Ascending aorta (tissue), 2 donors: ENCODE results near the gene OSBPL9. TPM values are rescaled to one million over a fixed set of nuclear protein-coding genes. Genes with fewer than 3 reads are reported as not detected.
"Not testable (repeated sequence)": the region's sequence is repeated elsewhere in the genome, so short reads cannot be mapped to it uniquely, and the experiment has no call there.

ENCODE experiments used
- DNase-seq, 2 donors: peaks; one replicate each; pipeline ENCODE4 v3.0.0-alpha.2; 2019; ENCODE audit warnings: low spot score in 2 of 2
- H3K27ac ChIP-seq, 2 donors: fragments of 200-600 bp; sonication (generic); one replicate each; pipeline ENCODE4 v1.5.1; 2016 to 2017; ENCODE audit warnings: mild to moderate bottlenecking in 1 of 2
- H3K27me3 ChIP-seq: fragments of 200-600 bp; sonication (generic); one replicate; pipeline ENCODE4 v1.5.1; 2017
- H3K36me3 ChIP-seq, 2 donors: fragments of 200-600 bp; sonication (generic); one replicate each; pipeline ENCODE4 v1.5.1; 2016
- H3K4me1 ChIP-seq, 2 donors: fragments of 200-600 bp; sonication (generic); one replicate each; pipeline ENCODE4 v1.5.1; 2016 to 2017; ENCODE audit warnings: mild to moderate bottlenecking in 1 of 2
- H3K4me3 ChIP-seq, 2 donors: fragments of 200-600 bp; sonication (generic); one replicate each; pipeline ENCODE4 v1.5.1; 2016 to 2017; ENCODE audit warnings: mild to moderate bottlenecking in 1 of 2
- H3K9me3 ChIP-seq, 2 donors: fragments of 200-600 bp; sonication (generic); one replicate each; pipeline ENCODE4 v1.5.1; 2016
- intact Hi-C: fragments of 100-400 bp; cut with DNase I; formaldehyde crosslinking; loops from one replicate; pipeline ENCODE4 v1.15.1; 2023
- total RNA-seq: library from RNA; depleted of rRNA; stranded (reverse); fragments of >200 nt; gene quantifications from one replicate; pipeline ENCODE4 v1.1.0, GENCODE V29; 2016
- TF ChIP-seq, protein P1 (sequence below), 3 experiments: fragments of 200-600 bp in 2 of 3; fragments of 450-650 bp in 1 of 3; sonication (generic) in 2 of 3; IDR thresholded peaks; one replicate each; pipeline ENCODE4 v1.5.1; 2016 to 2019; ENCODE audit warnings: antibody characterized with exemption in 3 of 3, mild to moderate bottlenecking in 1 of 3, moderate library complexity in 1 of 3

OSBPL9 gene
- total RNA-seq, 1 donor from 2014 or later = 101 TPM

DNA sequence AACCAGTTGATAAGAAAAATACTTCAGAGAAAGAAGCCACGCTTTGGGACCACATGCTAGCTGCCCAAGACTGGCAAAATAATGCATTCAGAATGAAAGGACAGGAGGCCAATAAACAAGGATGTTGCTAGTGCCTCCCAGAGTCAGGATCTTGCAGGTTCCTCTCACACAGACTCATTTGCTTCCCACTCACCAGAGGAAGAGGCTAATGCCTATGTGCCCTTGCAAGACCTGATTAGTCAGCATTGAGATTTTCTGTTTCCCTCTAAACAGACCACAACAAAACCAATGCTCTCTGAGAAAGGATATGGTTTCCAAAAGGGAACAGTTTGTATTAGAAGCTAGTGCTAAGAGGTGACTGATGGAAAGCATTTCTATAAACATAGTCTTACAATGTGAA lies 176.0 kb downstream of the OSBPL9 start:
- Histone ChIP-seq H3K36me3 (peaks cover 41 to 89% of the 10 kb centered on the region in 2 donors), H3K4me3 (no peak overlapping the region), H3K9me3 (no peaks in the 10 kb centered on the region), H3K27me3 (no peaks in the 10 kb centered on the region), H3K27ac (no peak overlapping the region), H3K4me1 (no peaks in the 10 kb centered on the region)
- TF ChIP-seq, protein P1, sequence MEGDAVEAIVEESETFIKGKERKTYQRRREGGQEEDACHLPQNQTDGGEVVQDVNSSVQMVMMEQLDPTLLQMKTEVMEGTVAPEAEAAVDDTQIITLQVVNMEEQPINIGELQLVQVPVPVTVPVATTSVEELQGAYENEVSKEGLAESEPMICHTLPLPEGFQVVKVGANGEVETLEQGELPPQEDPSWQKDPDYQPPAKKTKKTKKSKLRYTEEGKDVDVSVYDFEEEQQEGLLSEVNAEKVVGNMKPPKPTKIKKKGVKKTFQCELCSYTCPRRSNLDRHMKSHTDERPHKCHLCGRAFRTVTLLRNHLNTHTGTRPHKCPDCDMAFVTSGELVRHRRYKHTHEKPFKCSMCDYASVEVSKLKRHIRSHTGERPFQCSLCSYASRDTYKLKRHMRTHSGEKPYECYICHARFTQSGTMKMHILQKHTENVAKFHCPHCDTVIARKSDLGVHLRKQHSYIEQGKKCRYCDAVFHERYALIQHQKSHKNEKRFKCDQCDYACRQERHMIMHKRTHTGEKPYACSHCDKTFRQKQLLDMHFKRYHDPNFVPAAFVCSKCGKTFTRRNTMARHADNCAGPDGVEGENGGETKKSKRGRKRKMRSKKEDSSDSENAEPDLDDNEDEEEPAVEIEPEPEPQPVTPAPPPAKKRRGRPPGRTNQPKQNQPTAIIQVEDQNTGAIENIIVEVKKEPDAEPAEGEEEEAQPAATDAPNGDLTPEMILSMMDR (IDR thresholded peaks at IDR 0.05) = no peak
- intact Hi-C loops = no loop called here
- DNase-seq = no peak

DNA sequence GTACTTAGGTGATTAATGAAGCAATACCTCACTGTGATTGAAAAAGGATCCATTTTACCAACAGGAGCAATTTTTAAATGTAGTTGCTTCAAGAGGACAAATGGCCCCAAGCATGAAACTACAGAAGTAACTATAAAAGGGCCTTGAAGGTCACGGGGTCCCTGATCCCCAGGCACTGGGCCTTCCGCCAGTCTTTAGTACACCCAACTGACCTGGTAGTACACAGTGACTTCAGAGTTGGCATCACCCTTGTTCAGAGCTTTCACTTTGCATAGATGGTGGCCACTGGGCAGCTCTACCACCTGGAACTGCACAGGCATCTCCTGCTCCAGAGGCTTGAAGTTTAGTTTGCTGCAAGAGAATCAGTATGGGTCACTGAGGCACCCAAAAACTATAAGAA lies 177.4 kb downstream of the OSBPL9 start:
- Histone ChIP-seq H3K4me3 (no peak overlapping the region), H3K36me3 (peaks cover 41 to 85% of the 10 kb centered on the region in 2 donors)
- intact Hi-C loops = no loop called here

DNA sequence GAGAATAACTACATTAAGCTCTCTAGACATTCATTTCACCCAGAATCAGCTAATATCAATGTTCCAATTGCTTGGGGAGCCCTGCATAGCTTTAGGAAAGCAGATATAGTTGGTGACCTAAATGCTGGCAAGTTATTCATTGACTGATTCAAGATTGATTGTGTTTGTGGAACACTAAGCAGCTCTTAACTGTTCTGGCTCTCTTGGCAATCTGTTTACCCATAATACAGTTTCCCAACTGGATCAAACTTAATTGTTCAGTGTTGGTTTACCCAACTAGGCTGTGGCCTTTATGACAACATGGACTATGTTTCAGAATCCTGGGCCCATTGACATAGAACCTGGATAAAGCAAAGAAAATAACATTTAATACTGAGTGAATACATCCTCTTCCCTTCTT lies 178.0 kb downstream of the OSBPL9 start:
- DNase-seq = no peak

More for the DNA sequence above, 177.4 kb downstream of the OSBPL9 start:
- TF ChIP-seq, protein P1 (IDR thresholded peaks at IDR 0.05) = no peak
- no peak overlapping the region for H3K27ac ChIP-seq
- no peak for DNase-seq
- H3K27me3 ChIP-seq = no peaks in the 10 kb centered on the region
- no peaks in the 10 kb centered on the region for H3K4me1 ChIP-seq
- no peaks in the 10 kb centered on the region for H3K9me3 ChIP-seq

DNA sequence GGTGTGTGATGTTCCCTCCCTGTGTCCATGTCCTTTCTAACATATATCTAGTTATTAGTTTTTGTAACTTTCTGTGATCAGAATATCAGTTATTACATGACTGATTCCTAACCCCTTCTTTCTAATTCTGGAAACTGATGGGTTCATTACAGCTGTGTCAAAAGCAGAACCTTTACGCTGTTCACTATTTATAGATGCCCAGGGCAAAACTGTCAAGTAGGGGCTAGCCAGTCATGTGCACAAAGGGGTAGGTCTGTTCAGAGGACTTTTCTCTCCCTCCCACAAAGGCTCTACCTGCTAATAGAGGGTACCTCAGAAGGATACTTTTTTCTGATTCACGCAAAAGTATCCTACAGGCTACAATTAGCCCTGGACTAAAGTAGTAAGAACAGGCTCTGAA lies 182.5 kb downstream of the OSBPL9 start:
- H3K27me3 ChIP-seq = no peaks in the 10 kb centered on the region
- intact Hi-C loops = no loop called here
- H3K36me3 ChIP-seq = peaks cover 38 to 79% of the 10 kb centered on the region in 2 donors
- H3K4me3 ChIP-seq = no peak overlapping the region
- no peaks in the 10 kb centered on the region for H3K9me3 ChIP-seq
- TF ChIP-seq, protein P1 (IDR thresholded peaks at IDR 0.05) = no peak
- DNase-seq = no peak
- H3K27ac ChIP-seq = no peak overlapping the region
- H3K4me1 ChIP-seq = no peaks in the 10 kb centered on the region

More for the DNA sequence above, 178.0 kb downstream of the OSBPL9 start:
- no peaks in the 10 kb centered on the region for H3K4me1 ChIP-seq
- H3K27me3 ChIP-seq = no peaks in the 10 kb centered on the region
- no peak overlapping the region for H3K4me3 ChIP-seq
- TF ChIP-seq, protein P1 (IDR thresholded peaks at IDR 0.05) = no peak
- H3K9me3 ChIP-seq = no peaks in the 10 kb centered on the region
- no peak overlapping the region for H3K27ac ChIP-seq
- H3K36me3 ChIP-seq = peaks cover 40 to 85% of the 10 kb centered on the region in 2 donors
- intact Hi-C loops = no loop called here

DNA sequence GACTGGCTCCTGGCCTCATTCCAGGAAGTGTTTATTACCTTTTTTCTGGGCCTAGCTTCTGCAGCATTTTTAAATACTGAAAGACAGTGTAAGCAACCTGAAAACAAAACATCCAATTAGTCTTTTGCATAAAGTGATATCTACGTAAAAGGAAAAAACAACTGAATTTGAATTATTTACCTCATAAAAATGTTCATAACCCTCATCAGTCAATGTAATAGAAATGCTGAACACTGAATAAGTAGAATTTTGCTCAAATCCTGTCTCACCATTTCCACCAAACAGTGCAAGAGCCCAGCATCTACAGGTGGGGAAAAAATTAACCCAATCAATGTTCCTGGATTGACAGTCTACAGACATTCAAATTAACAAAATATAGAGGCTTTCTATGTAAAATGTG lies 197.6 kb downstream of the OSBPL9 start:
- no peak for DNase-seq
- Histone ChIP-seq H3K36me3 (peaks cover 32 to 66% of the 10 kb centered on the region in 2 donors), H3K9me3 (no peaks in the 10 kb centered on the region), H3K27ac (no peak overlapping the region), H3K27me3 (no peaks in the 10 kb centered on the region), H3K4me3 (no peak overlapping the region), H3K4me1 (no peaks in the 10 kb centered on the region)
- TF ChIP-seq, protein P1 (IDR thresholded peaks at IDR 0.05) = no peak
- intact Hi-C loops = no loop called here

DNA sequence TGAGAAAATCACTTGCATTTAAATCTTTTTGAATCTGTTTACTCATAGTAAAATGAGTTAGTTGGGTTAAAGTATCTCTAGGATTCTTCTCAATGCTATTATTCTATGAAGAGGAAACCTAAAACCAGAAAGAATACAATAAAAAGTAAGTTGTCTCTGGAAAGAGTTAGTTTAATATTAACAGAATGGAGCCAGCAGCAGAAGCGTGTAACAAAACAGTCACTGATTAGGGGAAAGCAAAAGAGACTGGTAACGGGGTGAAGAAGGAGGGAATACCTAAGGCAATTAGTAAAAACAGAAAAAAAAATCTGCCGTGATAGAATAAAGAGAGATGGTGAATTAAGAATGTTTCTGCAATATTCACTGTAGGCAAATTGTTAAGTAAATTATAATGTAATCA lies 201.6 kb downstream of the OSBPL9 start:
- TF ChIP-seq, protein P1 (IDR thresholded peaks at IDR 0.05) = no peak
- H3K4me3 ChIP-seq = no peak overlapping the region
- intact Hi-C loops = no loop called here

DNA sequence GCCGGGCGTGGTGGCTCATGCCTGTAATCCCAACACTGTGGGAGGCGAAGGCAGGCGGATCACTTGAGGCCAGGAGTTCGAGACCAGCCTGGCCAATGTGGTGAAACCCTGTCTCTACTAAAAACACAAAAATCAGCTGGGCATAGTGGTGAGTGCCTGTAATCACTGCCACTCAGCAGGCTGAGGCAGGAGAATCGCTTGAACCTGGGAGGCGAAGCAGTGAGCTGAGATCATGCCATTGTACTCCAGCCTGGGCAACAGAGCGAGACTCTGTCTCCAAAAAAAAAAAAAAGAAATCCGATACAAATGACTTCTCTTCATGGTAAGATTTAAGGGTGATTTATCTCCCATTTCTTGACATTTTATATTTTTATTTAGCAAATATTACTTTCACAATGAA lies 202.1 kb downstream of the OSBPL9 start:
- H3K4me1 ChIP-seq, intact Hi-C loops, H3K9me3 ChIP-seq, H3K27ac ChIP-seq, DNase-seq, H3K27me3 ChIP-seq, H3K4me3 ChIP-seq: not testable (repeated sequence)
- H3K36me3 ChIP-seq = peaks cover 24 to 80% of the 10 kb centered on the region in 2 donors

More for the DNA sequence above, 201.6 kb downstream of the OSBPL9 start:
- no peaks in the 10 kb centered on the region for H3K4me1 ChIP-seq
- DNase-seq = no peak
- no peak overlapping the region for H3K27ac ChIP-seq
- no peaks in the 10 kb centered on the region for H3K27me3 ChIP-seq
- H3K36me3 ChIP-seq = peaks cover 25 to 80% of the 10 kb centered on the region in 2 donors
- no peaks in the 10 kb centered on the region for H3K9me3 ChIP-seq
